Neural progenitor cell (in vitro differentiated cells): ENCODE results near the gene RCOR1. TPM values are rescaled to one million over a fixed set of nuclear protein-coding genes. Genes with fewer than 3 reads are reported as not detected.

Source experiments
- DNase-seq: peaks from one replicate; pipeline ENCODE4 v3.0.0-alpha.2; 2016; ENCODE audit warnings: low spot score
- H2AFZ ChIP-seq: fragments of 200-600 bp; sonication (generic); replicated peaks from 2 replicates; pipeline ENCODE4 v1.6.1; 2016; ENCODE audit warnings: antibody characterized with exemption
- H3F3A ChIP-seq: fragments of 200-600 bp; sonication (generic); 2 replicates; pipeline ENCODE4 v1.6.1; 2016; ENCODE audit warnings: antibody characterized with exemption, low read depth
- H3K27ac ChIP-seq: fragments of 200-600 bp; sonication (generic); 2 replicates; pipeline ENCODE4 v1.5.1; 2016; ENCODE audit warnings: mild to moderate bottlenecking
- H3K27me3 ChIP-seq: fragments of 200-600 bp; sonication (generic); 2 replicates; pipeline ENCODE4 v1.6.1; 2016; ENCODE audit warnings: mild to moderate bottlenecking, moderate library complexity
- H3K36me3 ChIP-seq: fragments of 200-600 bp; sonication (generic); 2 replicates; pipeline ENCODE4 v1.5.1; 2016
- H3K4me1 ChIP-seq: fragments of 200-600 bp; sonication (generic); 2 replicates; pipeline ENCODE4 v1.6.1; 2016; ENCODE audit warnings: mixed run types
- H3K4me2 ChIP-seq: fragments of 200-600 bp; sonication (generic); 2 replicates; pipeline ENCODE4 v1.6.1; 2016
- H3K4me3 ChIP-seq: fragments of 200-600 bp; sonication (generic); 2 replicates; pipeline ENCODE4 v1.5.1; 2016
- H3K79me2 ChIP-seq: fragments of 200-600 bp; sonication (generic); 2 replicates; pipeline ENCODE4 v1.6.1; 2016; ENCODE audit warnings: low read depth
- H3K9ac ChIP-seq: fragments of 200-600 bp; sonication (generic); 2 replicates; pipeline ENCODE4 v1.6.1; 2016
- H3K9me3 ChIP-seq: fragments of 200-600 bp; sonication (generic); 2 replicates; pipeline ENCODE4 v1.5.1; 2016; ENCODE audit warnings: low read depth
- H4K20me1 ChIP-seq: fragments of 200-600 bp; sonication (generic); 2 replicates; pipeline ENCODE4 v1.6.1; 2016; ENCODE audit warnings: low read depth
- H3K27ac Mint-ChIP-seq: 3 replicates; pipeline ENCODE4 v1.8.0; 2021; ENCODE audit warnings: mixed read lengths
- H3K27me3 Mint-ChIP-seq: 2 replicates; pipeline ENCODE4 v1.8.0; 2022; ENCODE audit warnings: low read depth, mild to moderate bottlenecking, inconsistent platforms, moderate library complexity, mixed read lengths; ENCODE audit not compliant: insufficient read depth
- H3K36me3 Mint-ChIP-seq: 3 replicates; pipeline ENCODE4 v1.8.0; 2021; ENCODE audit warnings: mixed read lengths
- H3K4me1 Mint-ChIP-seq: 3 replicates; pipeline ENCODE4 v1.8.0; 2021; ENCODE audit warnings: mixed read lengths
- H3K4me3 Mint-ChIP-seq: 3 replicates; pipeline ENCODE4 v1.8.0; 2021; ENCODE audit warnings: mild to moderate bottlenecking, moderate library complexity, mixed read lengths
- H3K9me3 Mint-ChIP-seq: 3 replicates; pipeline ENCODE4 v1.8.0; 2020; ENCODE audit warnings: mixed read lengths
- CTCF ChIP-seq: fragments of 200-600 bp; sonication (generic); IDR thresholded peaks from 2 replicates; pipeline ENCODE4 v1.5.1; 2017; ENCODE audit warnings: antibody characterized with exemption, mild to moderate bottlenecking
- EZH2 ChIP-seq: fragments of 200-600 bp; sonication (generic); IDR thresholded peaks from 2 replicates; pipeline ENCODE4 v1.6.1; 2017; ENCODE audit warnings: antibody characterized with exemption, mild to moderate bottlenecking, moderate library complexity
- EZH2phosphoT487 ChIP-seq: fragments of 200-600 bp; sonication (generic); IDR thresholded peaks from 2 replicates; pipeline ENCODE4 v1.6.1; 2017; ENCODE audit warnings: antibody characterized with exemption
- total RNA-seq: library from RNA; depleted of rRNA; stranded (reverse); fragments of >200 nt; gene quantifications from 2 replicates; pipeline ENCODE4 v1.2.3, GENCODE V29; 2015; ENCODE audit warnings: low replicate concordance

RCOR1 gene
- total RNA-seq, 1 donor from 2014 or later: 33.7 TPM

GRCh38 chr14:102697501-102697900 is 105.1 kb downstream of the RCOR1 start:
- H3K27me3 Mint-ChIP-seq: no peaks in the 10 kb centered on the region
- peaks cover 37% of the 10 kb centered on the region for H3K4me1 ChIP-seq
- H3K9me3 ChIP-seq: no peaks in the 10 kb centered on the region
- no peaks in the 10 kb centered on the region for H3K27me3 ChIP-seq
- peaks cover 30% of the 10 kb centered on the region for H3K4me1 Mint-ChIP-seq
- TF ChIP-seq EZH2 (no peak), CTCF (no peak), EZH2phosphoT487 (no peak)
- no peak for DNase-seq
- H3K79me2 ChIP-seq: peaks cover 79% of the 10 kb centered on the region
- H3K4me3 Mint-ChIP-seq: no peak overlapping the region
- H3K9me3 Mint-ChIP-seq: no peaks in the 10 kb centered on the region
- H3F3A ChIP-seq: peaks cover 28% of the 10 kb centered on the region
- H3K4me2 ChIP-seq: no peak overlapping the region
- peaks cover 49% of the 10 kb centered on the region for H4K20me1 ChIP-seq
- no peak overlapping the region for H3K27ac ChIP-seq
- H2AFZ ChIP-seq: no peak overlapping the region
- H3K27ac Mint-ChIP-seq: no peak overlapping the region
- no peak overlapping the region for H3K9ac ChIP-seq
- H3K36me3 ChIP-seq: peaks cover under 1% of the 10 kb centered on the region
- peaks cover 15% of the 10 kb centered on the region for H3K36me3 Mint-ChIP-seq
- H3K4me3 ChIP-seq: no peak overlapping the region

- Histone ChIP-seq H3K36me3 (peaks cover 9% of the 10 kb centered on the region), H3K9me3 (no peaks in the 10 kb centered on the region), H2AFZ (no peak overlapping the region), H3K27ac (no peak overlapping the region), H3K4me1 (peaks cover 20% of the 10 kb centered on the region), H4K20me1 (peaks cover 31% of the 10 kb centered on the region), H3K27me3 (no peaks in the 10 kb centered on the region), H3K79me2 (peaks cover 68% of the 10 kb centered on the region), H3K4me2 (no peak overlapping the region), H3K4me3 (no peak overlapping the region), H3F3A (peaks cover 7% of the 10 kb centered on the region), H3K9ac (no peak overlapping the region)
- Mint-ChIP-seq H3K4me1 (peaks cover 16% of the 10 kb centered on the region), H3K4me3 (no peak overlapping the region), H3K36me3 (peaks cover 30% of the 10 kb centered on the region), H3K9me3 (peaks cover 1% of the 10 kb centered on the region), H3K27me3 (no peaks in the 10 kb centered on the region), H3K27ac (no peak overlapping the region)
- TF ChIP-seq EZH2 (no peak), EZH2phosphoT487 (no peak), CTCF (no peak)
- no peak for DNase-seq
These were observed 107.1 kb downstream of the RCOR1 start for GRCh38 chr14:102699416-102700110.

DNA sequence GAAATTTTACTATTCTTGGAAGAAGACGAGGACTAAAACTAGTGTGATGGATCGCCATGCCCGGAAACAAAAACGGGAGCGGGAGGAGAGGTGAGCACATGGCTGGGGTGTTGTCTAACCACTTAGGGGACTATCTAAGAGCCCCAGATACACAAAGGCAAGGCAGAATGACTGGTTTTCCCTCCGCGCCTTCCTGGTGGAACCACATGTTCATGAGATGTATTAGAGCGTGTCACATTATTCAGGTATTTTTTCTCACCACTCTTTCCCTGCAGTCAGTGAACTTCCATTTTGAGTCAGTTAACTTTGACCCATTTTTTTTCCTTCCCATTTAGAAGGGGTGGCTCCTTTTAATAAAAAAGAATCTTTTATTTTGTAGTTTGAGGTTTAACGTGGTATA is 116.0 kb downstream of the RCOR1 start:
- Histone ChIP-seq H3K4me3 (no peak overlapping the region), H3K4me1 (no peaks in the 10 kb centered on the region), H3K9me3 (no peaks in the 10 kb centered on the region), H3K4me2 (no peak overlapping the region), H3K9ac (no peak overlapping the region), H3K27me3 (no peaks in the 10 kb centered on the region), H3K27ac (peak overlapping the region; percentile 29), H3K36me3 (peaks cover 13% of the 10 kb centered on the region), H3K79me2 (no peaks in the 10 kb centered on the region), H3F3A (peaks cover 4% of the 10 kb centered on the region), H2AFZ (no peak overlapping the region), H4K20me1 (no peaks in the 10 kb centered on the region)
- no peaks in the 10 kb centered on the region for H3K27me3 Mint-ChIP-seq
- H3K36me3 Mint-ChIP-seq: peaks cover 34% of the 10 kb centered on the region
- no peak overlapping the region for H3K27ac Mint-ChIP-seq
- TF ChIP-seq CTCF (no peak), EZH2phosphoT487 (no peak), EZH2 (no peak)
- H3K9me3 Mint-ChIP-seq: peaks cover 9% of the 10 kb centered on the region
- H3K4me3 Mint-ChIP-seq: no peak overlapping the region
- H3K4me1 Mint-ChIP-seq: no peaks in the 10 kb centered on the region
- no peak for DNase-seq
